Naive thymus-derived CD4-positive, alpha-beta T cell (primary cell): Measurements from ENCODE around the gene RPL15. TPM values are rescaled to one million over a fixed set of nuclear protein-coding genes. Genes with fewer than 3 reads are reported as not detected.
"Not testable (repeated sequence)": the region's sequence is repeated elsewhere in the genome, so short reads cannot be mapped to it uniquely, and the experiment has no call there.

Experiments
- ATAC-seq: fragments of 150-1000 bp; cut with Tn5 transposase; 2 replicates; pipeline ENCODE4 v1.10.0; 2021; ENCODE audit warnings: mild to moderate bottlenecking, moderate library complexity
- CTCF ChIA-PET: fragments of 350-600 bp; sonication (Branson Sonifier 250); formaldehyde crosslinking; loops from one replicate; lab custom pipeline; 2021; ENCODE audit warnings: antibody characterized with exemption; lab: Charles Lee
- POLR2A ChIA-PET: fragments of 350-600 bp; sonication (Branson Sonifier 250); formaldehyde crosslinking; loops from one replicate; lab custom pipeline; 2021; ENCODE audit warnings: antibody characterized with exemption, inconsistent platforms; lab: Charles Lee
- DNase-seq, 9 donors: peaks; one replicate each; pipeline versions ENCODE4 v3.0.0 to v3.0.0-alpha.2; 2020 to 2022; ENCODE audit warnings: mixed read lengths in 1 of 9
- H3K27ac ChIP-seq: one replicate; pipeline ENCODE4 v1.7.0; 2013; ENCODE audit warnings: mild to moderate bottlenecking, low read depth, low read length, moderate library complexity
- H3K27me3 ChIP-seq, 2 donors: one replicate each; pipeline ENCODE4 v1.7.0; 2013; ENCODE audit warnings: low read length in 2 of 2, mild to moderate bottlenecking in 2 of 2, moderate library complexity in 2 of 2; ENCODE audit not compliant: control insufficient read depth in 2 of 2, insufficient read depth in 2 of 2
- H3K36me3 ChIP-seq, 3 experiments: 1 replicate in 2 of 3; 2 replicates in 1 of 3; pipeline ENCODE4 v1.7.0; 2013; ENCODE audit warnings: low read length in 3 of 3, mild to moderate bottlenecking in 3 of 3, moderate library complexity in 1 of 3; ENCODE audit not compliant: insufficient read depth in 3 of 3, control insufficient read depth in 2 of 3
- H3K4me1 ChIP-seq, 2 donors: one replicate each; pipeline ENCODE4 v1.7.0; 2013; ENCODE audit warnings: low read length in 2 of 2, mild to moderate bottlenecking in 2 of 2, moderate library complexity in 1 of 2; ENCODE audit not compliant: control insufficient read depth in 2 of 2, insufficient read depth in 2 of 2
- H3K4me3 ChIP-seq: 2 replicates; pipeline ENCODE4 v1.7.0; 2013; ENCODE audit warnings: mild to moderate bottlenecking, low read length
- H3K9me3 ChIP-seq, 3 experiments: 1 replicate in 2 of 3; 2 replicates in 1 of 3; pipeline ENCODE4 v1.7.0; 2013; ENCODE audit warnings: low read length in 3 of 3; ENCODE audit not compliant: control insufficient read depth in 2 of 3
- H3K27ac Mint-ChIP-seq, 9 donors: one replicate each; pipeline ENCODE4 v1.8.0; 2020 to 2022; ENCODE audit warnings: mixed read lengths in 9 of 9, mild to moderate bottlenecking in 8 of 9, moderate library complexity in 5 of 9, inconsistent platforms in 2 of 9
- H3K27me3 Mint-ChIP-seq, 5 donors: one replicate each; pipeline ENCODE4 v1.8.0; 2021 to 2022; ENCODE audit warnings: mixed read lengths in 5 of 5, mild to moderate bottlenecking in 1 of 5
- H3K36me3 Mint-ChIP-seq, 5 donors: one replicate each; pipeline ENCODE4 v1.8.0; 2020 to 2022; ENCODE audit warnings: mixed read lengths in 5 of 5, mild to moderate bottlenecking in 3 of 5, inconsistent platforms in 1 of 5
- H3K4me1 Mint-ChIP-seq, 7 donors: one replicate each; pipeline ENCODE4 v1.8.0; 2020 to 2022; ENCODE audit warnings: mixed read lengths in 7 of 7, mild to moderate bottlenecking in 3 of 7, inconsistent platforms in 1 of 7
- H3K4me3 Mint-ChIP-seq, 10 donors: one replicate each; pipeline ENCODE4 v1.8.0; 2020 to 2022; ENCODE audit warnings: mild to moderate bottlenecking in 10 of 10, mixed read lengths in 10 of 10, moderate library complexity in 6 of 10, inconsistent platforms in 2 of 10
- H3K9me3 Mint-ChIP-seq, 11 donors: one replicate each; pipeline ENCODE4 v1.8.0; 2020 to 2022; ENCODE audit warnings: mixed read lengths in 11 of 11, mild to moderate bottlenecking in 4 of 11, inconsistent platforms in 1 of 11, moderate library complexity in 1 of 11
- intact Hi-C, 2 donors: fragments of 100-400 bp; cut with micrococcal nuclease; formaldehyde crosslinking; loops; one replicate each; pipeline ENCODE4 v1.15.1; 2023
- polyA plus RNA-seq, 2 donors: library from polyadenylated mRNA; unstranded; fragments of 300-500 nt; fragmentation: Illumina TruSeq; gene quantifications; one replicate each; pipeline ENCODE4 v1.2.3, GENCODE V29; 2021
- total RNA-seq, 6 experiments: library from RNA in 5 of 6; stranded (reverse) in 5 of 6; gene quantifications; 1 replicate in 5 of 6; 2 replicates in 1 of 6; pipeline ENCODE4 v1.2.3 and lab custom pipeline; 2021 to 2026

Gene RPL15
- total RNA-seq (1,000 to 10,000 TPM; 1,489 to 2,250 (median 2,129) TPM), polyA plus RNA-seq (1,000 to 10,000 TPM; 5,933 to 6,097 TPM), total RNA-seq (lab: John Stamatoyannopoulos, UW) (809 reads per million, percentile 99 among the genes with 10 or more reads in this experiment)

DNA sequence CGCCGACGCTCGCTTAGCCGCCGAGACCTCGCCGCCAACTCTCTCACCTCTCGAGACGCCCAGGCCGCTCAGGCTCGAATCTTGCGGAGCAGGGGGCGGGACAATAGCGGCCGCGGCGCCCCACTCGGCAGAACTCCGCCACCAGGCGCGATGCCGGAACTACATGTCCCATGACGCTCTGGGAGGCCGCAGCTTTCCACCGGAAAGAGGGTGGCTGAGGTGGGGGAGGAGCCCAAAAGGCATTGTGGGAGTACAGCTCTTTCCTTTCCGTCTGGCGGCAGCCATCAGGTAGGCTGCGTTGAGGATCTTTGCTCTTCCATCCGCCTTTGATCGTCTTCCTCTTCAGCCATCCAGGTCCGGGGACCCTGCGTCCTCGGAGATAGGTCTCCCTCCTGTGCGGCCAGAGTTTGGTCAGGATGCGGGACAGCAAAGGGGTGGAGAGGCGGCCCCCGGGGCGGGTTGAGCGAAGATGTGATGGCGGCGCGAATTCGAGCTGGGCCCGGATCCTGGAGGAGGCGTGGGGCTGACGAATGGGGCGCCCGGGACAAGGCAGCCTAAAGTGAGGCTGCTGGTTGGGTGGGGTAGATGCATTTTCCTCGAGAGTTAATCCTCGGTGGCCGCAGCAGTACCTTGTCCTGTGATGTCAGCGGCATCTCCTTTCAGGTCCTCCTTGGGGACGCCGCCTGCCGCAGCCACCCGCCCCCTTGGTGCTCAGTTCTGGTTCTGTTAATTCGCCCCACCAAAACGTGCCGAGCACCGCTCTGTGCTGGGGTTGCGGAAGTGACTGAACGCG lies at the start of gene RPL15, which contains the start of gene NKIRAS1:
Gene RPL15 (plus strand): TSS at position 247 of the 793 bp plus-strand sequence. CDS start 728 bp downstream, outside the sequence.
Gene NKIRAS1 (minus strand): TSS at position 105 of the 793 bp plus-strand sequence. CDS start 6,086 bp downstream, outside the sequence.
- peak within 1 kb of the TSS; percentile 83 for H3K27ac ChIP-seq
- ATAC-seq (peak; percentile 97), DNase-seq (peak; percentile 90 to 98 (median 97))
- Mint-ChIP-seq H3K9me3 (no peaks in the 10 kb centered on the region), H3K4me1 (peaks cover 33 to 52% (median 49%) of the 10 kb centered on the region in 7 donors), H3K36me3 (peaks cover 11 to 40% (median 25%) of the 10 kb centered on the region in 5 donors), H3K4me3 (peak within 1 kb of the TSS; percentile 92 to 100 (median 98)), H3K27me3 (peaks cover 0 to 4% (median 0%) of the 10 kb centered on the region in 5 donors), H3K27ac (peak within 1 kb of the TSS; percentile 97 to 99 (median 98))
- peak within 1 kb of the TSS; percentile 88 for H3K4me3 ChIP-seq
- intact Hi-C loops, result loop anchor here (1.0 to 10.0 kb wide), 10 partner anchors 28 to 1868 kb away; partner anchors contain the start of genes NGLY1 (in 2 of the 2), NR1D2 (in 2 of the 2), TOP2B (in 2 of the 2) and UBE2E2 (in 2 of the 2)
- H3K9me3 ChIP-seq, result no peaks in the 10 kb centered on the region
- ChIA-PET POLR2A (interaction anchor here (0.6 to 5.9 kb wide), 22 partner anchors 9 to 1872 kb away, joined by 3 to 86 read pairs (median 5); partner anchors contain the start of genes OXSM and UBE2E2), CTCF (interaction anchor here (0.9 to 1.3 kb wide), 4 partner anchors 27 to 83 kb away, joined by 3 to 7 read pairs (median 4); no protein-coding TSS in a partner anchor)
- peaks cover 14 to 18% of the 10 kb centered on the region in 2 donors for H3K4me1 ChIP-seq
- peaks cover 0 to 36% (median 22%) of the 10 kb centered on the region in 3 experiments for H3K36me3 ChIP-seq
- no peaks in the 10 kb centered on the region for H3K27me3 ChIP-seq

DNA sequence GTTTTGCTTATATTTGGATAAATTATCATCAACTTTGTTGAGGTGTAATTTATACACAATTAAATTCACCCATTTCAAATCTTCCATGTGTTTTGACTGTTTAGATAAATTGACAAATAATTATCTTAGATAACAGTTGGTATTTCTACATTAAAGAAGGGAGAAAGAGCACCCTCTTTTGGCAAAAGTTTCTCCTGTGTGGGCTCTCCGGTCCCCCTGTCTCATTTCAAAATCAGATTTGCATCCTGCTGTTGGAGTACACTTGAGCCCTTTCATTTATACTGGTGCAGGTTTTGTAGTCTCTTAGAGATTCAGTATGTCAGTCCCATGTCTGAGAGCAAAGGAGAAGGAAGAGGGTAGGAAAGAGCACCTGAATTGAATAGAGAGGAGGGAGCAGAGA lies 49.5 kb upstream of the RPL15 start:
- ATAC-seq (no peak), DNase-seq (no peak)
- Histone ChIP-seq H3K36me3 (no peaks in the 10 kb centered on the region), H3K9me3 (no peaks in the 10 kb centered on the region), H3K27ac (no peak overlapping the region), H3K27me3 (no peaks in the 10 kb centered on the region), H3K4me1 (no peaks in the 10 kb centered on the region), H3K4me3 (no peak overlapping the region)
- no peaks in the 10 kb centered on the region for H3K9me3 Mint-ChIP-seq
- POLR2A ChIA-PET, result no interaction called here
- CTCF ChIA-PET, result no interaction called here
- peaks cover 6 to 64% (median 39%) of the 10 kb centered on the region in 7 donors for H3K4me1 Mint-ChIP-seq
- intact Hi-C loops, result no loop called here
- H3K36me3 Mint-ChIP-seq, result peaks cover 0 to 15% (median 4%) of the 10 kb centered on the region in 5 donors
- H3K4me3 Mint-ChIP-seq, result no peak overlapping the region
- H3K27ac Mint-ChIP-seq, result peak overlapping the region in 2 of 9 donors; percentile 3 to 41
- H3K27me3 Mint-ChIP-seq, result no peaks in the 10 kb centered on the region

DNA sequence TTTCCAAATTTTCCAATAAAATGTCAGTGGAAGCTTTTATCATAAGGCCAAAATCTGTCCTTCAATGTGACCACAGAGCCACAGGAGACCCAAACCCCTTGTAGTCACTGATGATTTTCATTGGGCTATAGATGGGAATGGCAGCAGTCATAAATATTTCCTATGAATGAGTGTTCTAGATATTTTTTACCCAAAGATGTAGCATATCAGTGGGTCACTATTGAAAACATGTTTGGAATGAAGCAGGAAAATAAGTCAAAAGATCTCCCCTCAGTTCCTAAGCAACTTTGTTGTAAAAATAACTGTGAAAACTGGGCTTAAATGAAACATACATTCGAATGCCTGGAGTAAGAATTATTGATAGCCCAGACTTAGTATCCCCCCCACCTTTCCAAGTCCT lies 49.1 kb upstream of the RPL15 start:
- Mint-ChIP-seq H3K27ac (peak overlapping the region in 2 of 9 donors; percentile 3 to 41), H3K9me3 (no peaks in the 10 kb centered on the region), H3K4me3 (no peak overlapping the region), H3K27me3 (no peaks in the 10 kb centered on the region), H3K36me3 (peaks cover 0 to 14% (median 4%) of the 10 kb centered on the region in 5 donors), H3K4me1 (peaks cover 6 to 61% (median 39%) of the 10 kb centered on the region in 7 donors)
- POLR2A ChIA-PET, result no interaction called here
- intact Hi-C loops, result no loop called here
- Histone ChIP-seq H3K27me3 (no peaks in the 10 kb centered on the region), H3K36me3 (no peaks in the 10 kb centered on the region), H3K4me3 (no peak overlapping the region), H3K27ac (no peak overlapping the region), H3K9me3 (no peaks in the 10 kb centered on the region), H3K4me1 (no peaks in the 10 kb centered on the region)
- CTCF ChIA-PET, result no interaction called here
- ATAC-seq (no peak), DNase-seq (no peak)

DNA sequence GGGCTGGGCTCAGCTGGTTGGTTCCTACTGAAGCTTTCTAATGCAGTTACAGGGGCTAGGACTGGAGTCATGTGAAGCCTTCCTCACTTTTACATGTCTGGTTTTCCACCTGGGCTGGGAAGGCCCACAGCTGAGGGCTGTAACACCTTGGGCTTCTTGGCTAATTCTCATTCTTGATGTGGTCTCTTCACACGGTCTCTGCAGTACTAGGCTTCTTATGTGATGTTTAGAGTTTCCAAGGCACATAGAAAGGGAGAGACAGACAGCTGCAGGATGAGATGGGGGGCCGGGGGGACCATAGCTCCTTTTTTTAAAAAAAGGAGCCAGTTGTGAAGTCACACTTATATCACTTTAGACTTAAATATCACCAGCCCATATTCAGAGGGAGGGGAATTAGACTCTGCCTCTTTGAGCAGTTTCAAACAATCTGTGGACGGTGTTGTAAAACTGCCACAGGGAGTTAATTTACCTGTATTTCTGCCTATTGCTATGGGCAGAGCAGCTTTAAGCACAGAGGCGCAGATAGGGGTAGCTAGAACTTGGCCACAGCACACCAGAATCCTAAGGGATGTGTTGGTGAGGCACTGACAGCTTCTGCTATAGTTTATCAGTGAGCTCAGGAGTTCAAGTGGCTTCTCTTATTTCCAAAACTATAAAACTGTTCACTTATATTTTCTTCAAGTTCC lies 46.8 kb upstream of the RPL15 start:
- peak overlapping the region in 2 of 9 donors; percentile 14 to 16 for H3K27ac Mint-ChIP-seq
- POLR2A ChIA-PET, result no interaction called here

DNA sequence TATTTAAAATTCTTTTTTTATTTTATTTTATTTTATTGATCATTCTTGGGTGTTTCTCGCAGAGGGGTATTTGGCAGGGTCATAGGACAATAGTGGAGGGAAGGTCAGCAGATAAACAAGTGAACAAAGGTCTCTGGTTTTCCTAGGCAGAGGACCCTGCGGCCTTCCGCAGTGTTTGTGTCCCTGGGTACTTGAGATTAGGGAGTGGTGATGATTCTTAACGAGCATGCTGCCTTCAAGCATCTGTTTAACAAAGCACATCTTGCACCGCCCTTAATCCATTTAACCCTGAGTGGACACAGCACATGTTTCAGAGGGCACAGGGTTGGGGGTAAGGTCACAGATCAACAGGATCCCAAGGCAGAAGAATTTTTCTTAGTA lies 46.3 kb upstream of the RPL15 start:
- peaks cover 4 to 61% (median 39%) of the 10 kb centered on the region in 7 donors for H3K4me1 Mint-ChIP-seq
- H3K27me3 Mint-ChIP-seq, H3K27me3 ChIP-seq, H3K4me3 ChIP-seq, POLR2A ChIA-PET, H3K36me3 Mint-ChIP-seq, DNase-seq, H3K36me3 ChIP-seq, H3K9me3 ChIP-seq, H3K4me3 Mint-ChIP-seq, H3K27ac ChIP-seq, ATAC-seq, H3K27ac Mint-ChIP-seq, intact Hi-C loops, H3K4me1 ChIP-seq, H3K9me3 Mint-ChIP-seq: not testable (repeated sequence)
- CTCF ChIA-PET, result interaction anchor here (0.6 kb wide), 1 partner anchor 10 kb away, joined by 3 read pairs; no protein-coding TSS in a partner anchor

More for the DNA sequence above, 46.8 kb upstream of the RPL15 start:
- Mint-ChIP-seq H3K36me3 (peaks cover 0 to 5% (median 0%) of the 10 kb centered on the region in 5 donors), H3K4me3 (no peak overlapping the region), H3K4me1 (peaks cover 4 to 61% (median 38%) of the 10 kb centered on the region in 7 donors), H3K9me3 (no peaks in the 10 kb centered on the region), H3K27me3 (no peaks in the 10 kb centered on the region)
- Histone ChIP-seq H3K9me3 (no peaks in the 10 kb centered on the region), H3K36me3 (no peaks in the 10 kb centered on the region), H3K4me1 (no peaks in the 10 kb centered on the region), H3K4me3 (no peak overlapping the region), H3K27ac (no peak overlapping the region), H3K27me3 (no peaks in the 10 kb centered on the region)
- CTCF ChIA-PET, result interaction anchor here (0.6 kb wide), 1 partner anchor 10 kb away, joined by 3 read pairs; no protein-coding TSS in a partner anchor
- DNase-seq, result no peak
- intact Hi-C loops, result no loop called here
- no peak for ATAC-seq

DNA sequence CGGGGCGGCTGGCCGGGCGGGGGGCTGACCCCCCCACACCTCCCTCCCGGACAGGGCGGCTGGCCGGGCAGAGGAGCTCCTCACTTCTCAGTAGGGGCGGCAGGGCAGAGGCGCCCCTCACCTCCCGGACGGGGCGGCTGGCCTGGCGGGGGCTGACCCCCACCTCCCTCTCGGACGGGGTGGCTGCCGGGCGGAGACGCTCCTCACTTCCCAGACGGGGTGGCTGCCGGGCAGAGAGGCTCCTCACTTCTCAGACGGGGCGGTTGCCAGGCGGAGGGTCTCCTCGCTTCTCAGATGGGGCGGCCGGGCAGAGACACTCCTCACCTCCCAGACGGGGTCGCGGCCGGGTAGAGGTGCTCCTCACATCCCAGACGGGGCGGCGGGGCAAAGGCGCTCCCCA lies 45.6 kb upstream of the RPL15 start:
- H3K27me3 ChIP-seq, CTCF ChIA-PET, intact Hi-C loops, ATAC-seq, H3K27me3 Mint-ChIP-seq, H3K4me1 ChIP-seq, POLR2A ChIA-PET, H3K9me3 ChIP-seq, H3K27ac Mint-ChIP-seq, H3K9me3 Mint-ChIP-seq, H3K4me3 Mint-ChIP-seq, H3K36me3 ChIP-seq, H3K4me3 ChIP-seq, H3K27ac ChIP-seq, DNase-seq, H3K36me3 Mint-ChIP-seq: not testable (repeated sequence)
- peaks cover 0 to 60% (median 39%) of the 10 kb centered on the region in 7 donors for H3K4me1 Mint-ChIP-seq
